GM12878 (cell line): ENCODE measurements around the gene DNAH8.

Experiments used
- ESRRA ChIP-seq: IDR thresholded peaks from 2 replicates; pipeline ENCODE4 v1.6.1; 2012; ENCODE audit warnings: mild to moderate bottlenecking, low read length, improper control_type of control experiment
- POLR2A ChIP-seq: IDR thresholded peaks from 2 replicates; pipeline ENCODE4 v1.6.1; 2011; ENCODE audit warnings: low read depth, mild to moderate bottlenecking, low read length
- POLR2AphosphoS5 ChIP-seq: IDR thresholded peaks from 2 replicates; pipeline ENCODE4 v1.6.1; 2011; ENCODE audit warnings: mild to moderate bottlenecking, low read length, inconsistent platforms
- RCOR1 ChIP-seq: conservative IDR thresholded peaks from 2 replicates; pipeline ENCODE4 v1.6.1; 2012; ENCODE audit warnings: low read depth, low read length, improper control_type of control experiment
- SREBF1 ChIP-seq: IDR thresholded peaks from 2 replicates; pipeline ENCODE4 v1.6.1; 2012; ENCODE audit warnings: mild to moderate bottlenecking, low read length
- TAF1 ChIP-seq: IDR thresholded peaks from 2 replicates; pipeline ENCODE4 v1.6.1; 2011; ENCODE audit warnings: mild to moderate bottlenecking, low read depth, low read length, borderline replicate concordance

GRCh38 chr6:39054577-39055142, 339.5 kb downstream of the DNAH8 start:
- no peak for TF ChIP-seq SREBF1
- no peak for TF ChIP-seq POLR2A
- no peak for TF ChIP-seq ESRRA
- no peak for TF ChIP-seq POLR2AphosphoS5
- no peak for TF ChIP-seq RCOR1
- TF ChIP-seq TAF1 = no peak
